Psoas muscle (tissue), 8 donors: ENCODE data around the gene GJB2. TPM values are rescaled to one million over a fixed set of nuclear protein-coding genes. Genes with fewer than 3 reads are reported as not detected.

Experiments
- ATAC-seq, 4 donors: fragments of 200-7000 bp; cut with Tn5 transposase; one replicate each; pipeline ENCODE4 v1.9.1; 2020; ENCODE audit warnings: moderate library complexity in 3 of 4, mild to moderate bottlenecking in 2 of 4
- DNase-seq, 2 donors: peaks; one replicate each; pipeline ENCODE4 v3.0.0-alpha.2; 2020
- H3K27ac ChIP-seq: fragments of 200-600 bp; one replicate; pipeline ENCODE4 v1.8.0; 2022
- H3K27me3 ChIP-seq, 3 donors: fragments of 200-600 bp in 1 of 3; one replicate each; pipeline versions ENCODE4 v1.6.1 to v1.8.0; 2013 to 2022; ENCODE audit warnings: low read length in 2 of 3, mild to moderate bottlenecking in 2 of 3, moderate library complexity in 1 of 3; ENCODE audit not compliant: insufficient read depth in 3 of 3
- H3K36me3 ChIP-seq, 2 donors: fragments of 200-600 bp in 1 of 2; one replicate each; pipeline versions ENCODE4 v1.6.1 to v1.8.0; 2013 to 2022; ENCODE audit warnings: low read depth in 1 of 2, mild to moderate bottlenecking in 1 of 2, moderate library complexity in 1 of 2; ENCODE audit not compliant: insufficient read depth in 1 of 2
- H3K4me1 ChIP-seq: fragments of 200-600 bp; one replicate; pipeline ENCODE4 v1.8.0; 2022
- H3K4me3 ChIP-seq: fragments of 200-600 bp; one replicate; pipeline ENCODE4 v1.8.0; 2022; ENCODE audit warnings: mild to moderate bottlenecking
- H3K9me3 ChIP-seq: fragments of 200-600 bp; one replicate; pipeline ENCODE4 v1.8.0; 2022
- WGBS, 3 donors: extraction: QIAGEN DNeasy Blood & Tissue Kit; methylation state at CpG; one replicate each; pipeline versions ENCODE4 v1.1.6 to v1.1.7; 2013; 5-methylcytosine and 5-hydroxymethylcytosine counted together
- intact Hi-C, 2 donors: fragments of 100-400 bp; cut with DNase I; formaldehyde crosslinking; loops; one replicate each; pipeline versions ENCODE4 v1.11.0 to v1.14.2; 2022
- polyA plus RNA-seq, 3 donors: library from polyadenylated mRNA; stranded (reverse); fragments of 200-250 nt; gene quantifications; one replicate each; pipeline ENCODE4 v1.2.3, GENCODE V29; 2013
- total RNA-seq, 4 donors: library from RNA; stranded (reverse); fragmentation: NEBNext Ultra II Directional in 2 of 4; extraction: Animal tissue kit (Norgen Biotek cat#: 25700) in 2 of 4; gene quantifications; one replicate each; pipeline versions ENCODE4 v1.2.1 to v1.2.4, GENCODE V29; 2021 to 2023
- TF ChIP-seq, protein P1 (sequence below): fragments of 200-600 bp; IDR thresholded peaks from one replicate; pipeline ENCODE4 v1.8.0; 2022; ENCODE audit warnings: antibody characterized with exemption
- donor health status: healthy with polysubstance abuse.
- donor health status: DM: no; HTN: no; CAD: no; lungs with moderate emphysema.
- donor health status: Bipolar disorder and iron deficiency.
- donor health status: healthy.
- donor health status: DM: yes; HTN: yes; CAD: no.
- donor health status: DM: no; HTN: no; CAD: no.
- donor health status: DM: no; HTN: no; CAD: no.
- donor health status: DM: yes; HTN: yes; CAD: no.

Gene GJB2
- total and polyA plus RNA-seq, 7 donors: 0.07 to 0.47 (median 0.26) TPM; not detected in 2

GRCh38 chr13:20142023-20142926 is 50.5 kb downstream of the GJB2 start:
- no peaks in the 10 kb centered on the region for H3K9me3 ChIP-seq
- ATAC-seq (peak; percentile 16 to 21 (median 18)), DNase-seq (no peak)
- H3K4me1 ChIP-seq: peaks cover 15% of the 10 kb centered on the region
- intact Hi-C loops: no loop called here
- 26 to 31% (median 29%) methylated on average over 72 to 84 of the region's 84 CpGs for WGBS, 3 donors
- peaks cover 0 to 56% (median 2%) of the 10 kb centered on the region in 3 donors for H3K27me3 ChIP-seq
- peak overlapping the region; percentile 44 for H3K4me3 ChIP-seq
- TF ChIP-seq, protein P1, sequence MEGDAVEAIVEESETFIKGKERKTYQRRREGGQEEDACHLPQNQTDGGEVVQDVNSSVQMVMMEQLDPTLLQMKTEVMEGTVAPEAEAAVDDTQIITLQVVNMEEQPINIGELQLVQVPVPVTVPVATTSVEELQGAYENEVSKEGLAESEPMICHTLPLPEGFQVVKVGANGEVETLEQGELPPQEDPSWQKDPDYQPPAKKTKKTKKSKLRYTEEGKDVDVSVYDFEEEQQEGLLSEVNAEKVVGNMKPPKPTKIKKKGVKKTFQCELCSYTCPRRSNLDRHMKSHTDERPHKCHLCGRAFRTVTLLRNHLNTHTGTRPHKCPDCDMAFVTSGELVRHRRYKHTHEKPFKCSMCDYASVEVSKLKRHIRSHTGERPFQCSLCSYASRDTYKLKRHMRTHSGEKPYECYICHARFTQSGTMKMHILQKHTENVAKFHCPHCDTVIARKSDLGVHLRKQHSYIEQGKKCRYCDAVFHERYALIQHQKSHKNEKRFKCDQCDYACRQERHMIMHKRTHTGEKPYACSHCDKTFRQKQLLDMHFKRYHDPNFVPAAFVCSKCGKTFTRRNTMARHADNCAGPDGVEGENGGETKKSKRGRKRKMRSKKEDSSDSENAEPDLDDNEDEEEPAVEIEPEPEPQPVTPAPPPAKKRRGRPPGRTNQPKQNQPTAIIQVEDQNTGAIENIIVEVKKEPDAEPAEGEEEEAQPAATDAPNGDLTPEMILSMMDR: no peak
- H3K27ac ChIP-seq: no peak overlapping the region
- no peaks in the 10 kb centered on the region for H3K36me3 ChIP-seq

- no peak overlapping the region for H3K27ac ChIP-seq
- no peaks in the 10 kb centered on the region for H3K9me3 ChIP-seq
- H3K4me3 ChIP-seq: peak overlapping the region; percentile 44
- H3K4me1 ChIP-seq: peaks cover 15% of the 10 kb centered on the region
- DNase-seq (no peak), ATAC-seq (peak; percentile 65 to 83 (median 78))
- no peaks in the 10 kb centered on the region for H3K36me3 ChIP-seq
- intact Hi-C loops: no loop called here
- 28 to 35% (median 28%) methylated on average over 14 of the region's 14 CpGs for WGBS, 3 donors
- TF ChIP-seq, protein P1: no peak
- peaks cover 0 to 53% (median 3%) of the 10 kb centered on the region in 3 donors for H3K27me3 ChIP-seq
These were observed 51.3 kb downstream of the GJB2 start for GRCh38 chr13:20141238-20142022.

GRCh38 chr13:20140487-20140886 is 52.3 kb downstream of the GJB2 start:
- H3K36me3 ChIP-seq: no peaks in the 10 kb centered on the region
- WGBS, 3 donors: 55 to 83% (median 80%) methylated on average over 4 of the region's 4 CpGs
- H3K27ac ChIP-seq: no peak overlapping the region
- TF ChIP-seq, protein P1: no peak
- H3K4me3 ChIP-seq: no peak overlapping the region
- ATAC-seq: peak in 1 of 4 donors; percentile 45
- peaks cover 0 to 62% (median 3%) of the 10 kb centered on the region in 3 donors for H3K27me3 ChIP-seq
- no peaks in the 10 kb centered on the region for H3K9me3 ChIP-seq
- H3K4me1 ChIP-seq: peaks cover 15% of the 10 kb centered on the region
- DNase-seq: no peak
- intact Hi-C loops: no loop called here

- no peak for ATAC-seq
- Histone ChIP-seq H3K4me1 (peaks cover 15% of the 10 kb centered on the region), H3K36me3 (no peaks in the 10 kb centered on the region), H3K27me3 (peaks cover 0 to 76% (median 2%) of the 10 kb centered on the region in 3 donors), H3K4me3 (no peak overlapping the region), H3K27ac (no peak overlapping the region), H3K9me3 (no peaks in the 10 kb centered on the region)
- intact Hi-C loops: no loop called here
- no peak for DNase-seq
- WGBS, 3 donors: 64 to 83% (median 75%) methylated on average over 2 of the region's 2 CpGs
- TF ChIP-seq, protein P1: no peak
These were observed 54.9 kb downstream of the GJB2 start for GRCh38 chr13:20137875-20138274.

Other genes with a start within 250 kb of the GJB2 start
- 10 to 100 TPM; 25.4 to 42.8 (median 29.9) TPM for gene ZMYM2, start 234.2 kb downstream of the GJB2 start, total RNA-seq
- gene ZMYM2, start 234.2 kb downstream of the GJB2 start, polyA plus RNA-seq: 10 to 100 TPM in 1 of 3 donors, 1 to 10 TPM in 2; 6.7 to 18.3 (median 9.6) TPM
- under 1 TPM in 1 of 4 donors, not detected in 3; 0.06 TPM for gene GJA3, start 31.9 kb downstream of the GJB2 start, total RNA-seq
- gene GJA3, start 31.9 kb downstream of the GJB2 start, polyA plus RNA-seq: under 1 TPM in 1 of 3 donors, not detected in 2; 0.01 TPM
- gene GJB6, start 39.4 kb upstream of the GJB2 start, total RNA-seq: not detected
- gene GJB6, start 39.4 kb upstream of the GJB2 start, polyA plus RNA-seq: under 1 TPM in 1 of 3 donors, not detected in 2; 0.03 TPM